HAP-1 (cell line): Measurements from ENCODE around the gene DYRK1B.

Experiments used
- DNase-seq, 2 experiments: peaks; one replicate each; pipeline ENCODE4 v3.0.0-alpha.2; 2016 to 2020; ENCODE audit warnings: low spot score in 2 of 2
- H3K27me3 ChIP-seq: fragments of 250-450 bp; sonication (Bioruptor Pico); 2 replicates; pipeline ENCODE4 v1.5.1; 2020; ENCODE audit warnings: low read depth, mild to moderate bottlenecking, moderate library complexity
- H3K36me3 ChIP-seq: fragments of 250-450 bp; sonication (Bioruptor Pico); replicated peaks from 2 replicates; pipeline ENCODE4 v1.5.1; 2020; ENCODE audit warnings: mild to moderate bottlenecking
- H3K4me1 ChIP-seq: fragments of 250-450 bp; sonication (Bioruptor Pico); 2 replicates; pipeline ENCODE4 v1.5.1; 2020; ENCODE audit warnings: mild to moderate bottlenecking
- H3K4me3 ChIP-seq: fragments of 250-450 bp; sonication (Bioruptor Pico); 2 replicates; pipeline ENCODE4 v1.5.1; 2020; ENCODE audit warnings: mild to moderate bottlenecking, moderate library complexity
- H3K9me3 ChIP-seq: fragments of 250-450 bp; sonication (Bioruptor Pico); 2 replicates; pipeline ENCODE4 v1.5.1; 2020; ENCODE audit warnings: mild to moderate bottlenecking, moderate library complexity
- in situ Hi-C: fragments of 300-500 bp; cut with MboI; formaldehyde crosslinking; loops from 3 replicates; pipeline ENCODE4 v1.14.3; 2020; ENCODE audit warnings: low sequenced_read_pairs, inconsistent platforms, mixed read lengths

The DYRK1B gene

GRCh38 chr19:39807846-39808364 is 26.1 kb downstream of the DYRK1B start:
- Histone ChIP-seq H3K4me1 (no peaks in the 10 kb centered on the region), H3K36me3 (no peaks in the 10 kb centered on the region), H3K4me3 (no peak overlapping the region), H3K27me3 (no peaks in the 10 kb centered on the region; the same call in 1 of the 2 replicates), H3K9me3 (no peaks in the 10 kb centered on the region)
- no peak for DNase-seq
- in situ Hi-C loops: no loop called here

- DNase-seq: no peak
- no peaks in the 10 kb centered on the region for H3K36me3 ChIP-seq
- in situ Hi-C loops: no loop called here
- H3K4me1 ChIP-seq: no peaks in the 10 kb centered on the region
- H3K4me3 ChIP-seq: no peak overlapping the region
- H3K27me3 ChIP-seq: peaks cover 12% of the 10 kb centered on the region
- H3K9me3 ChIP-seq: no peaks in the 10 kb centered on the region
These were observed 28.9 kb downstream of the DYRK1B start for GRCh38 chr19:39805104-39805503.

GRCh38 chr19:39802958-39803357 is 31.0 kb downstream of the DYRK1B start:
- no peaks in the 10 kb centered on the region for H3K4me1 ChIP-seq
- DNase-seq: no peak
- in situ Hi-C loops: no loop called here

GRCh38 chr19:39797083-39797482 is 36.9 kb downstream of the DYRK1B start:
- Histone ChIP-seq H3K4me3 (no peak overlapping the region), H3K36me3 (no peaks in the 10 kb centered on the region), H3K9me3 (no peaks in the 10 kb centered on the region), H3K4me1 (no peaks in the 10 kb centered on the region), H3K27me3 (peaks cover 35% of the 10 kb centered on the region; the same call in 1 of the 2 replicates)
- in situ Hi-C loops: no loop called here
- DNase-seq: no peak

More at GRCh38 chr19:39802958-39803357, 31.0 kb downstream of the DYRK1B start:
- H3K9me3 ChIP-seq: no peaks in the 10 kb centered on the region
- no peak overlapping the region for H3K4me3 ChIP-seq
- no peaks in the 10 kb centered on the region for H3K36me3 ChIP-seq
- peaks cover 23% of the 10 kb centered on the region for H3K27me3 ChIP-seq

- no peak overlapping the region for H3K4me3 ChIP-seq
- no peaks in the 10 kb centered on the region for H3K4me1 ChIP-seq
- no peaks in the 10 kb centered on the region for H3K36me3 ChIP-seq
- no peak for DNase-seq
- in situ Hi-C loops: no loop called here
- H3K9me3 ChIP-seq: no peaks in the 10 kb centered on the region
- H3K27me3 ChIP-seq: peaks cover 33% of the 10 kb centered on the region; the same call in 1 of the 2 replicates
These were observed 37.9 kb downstream of the DYRK1B start for GRCh38 chr19:39796000-39796498.

GRCh38 chr19:39795001-39795400 is 39.0 kb downstream of the DYRK1B start:
- Histone ChIP-seq H3K4me3 (no peak overlapping the region), H3K27me3 (peaks cover 30% of the 10 kb centered on the region; the same call in 1 of the 2 replicates), H3K36me3 (no peaks in the 10 kb centered on the region), H3K4me1 (no peaks in the 10 kb centered on the region), H3K9me3 (no peaks in the 10 kb centered on the region)
- DNase-seq: no peak
- in situ Hi-C loops: no loop called here

- Histone ChIP-seq H3K36me3 (no peaks in the 10 kb centered on the region), H3K4me1 (no peaks in the 10 kb centered on the region), H3K4me3 (peak overlapping the region; percentile 29), H3K27me3 (peaks cover 20% of the 10 kb centered on the region; the same call in 1 of the 2 replicates), H3K9me3 (peaks cover 2% of the 10 kb centered on the region; the same call in 1 of the 2 replicates)
- DNase-seq: peak; percentile 55 to 83
- in situ Hi-C loops: no loop called here
These were observed 40.9 kb downstream of the DYRK1B start for GRCh38 chr19:39792999-39793546.

- Histone ChIP-seq H3K9me3 (peaks cover 2% of the 10 kb centered on the region; the same call in 1 of the 2 replicates), H3K4me1 (no peaks in the 10 kb centered on the region), H3K27me3 (no peaks in the 10 kb centered on the region), H3K4me3 (no peak overlapping the region), H3K36me3 (no peaks in the 10 kb centered on the region)
- no peak for DNase-seq
- in situ Hi-C loops: no loop called here
These were observed 45.7 kb downstream of the DYRK1B start for GRCh38 chr19:39788244-39788643.

- Histone ChIP-seq H3K4me3 (no peak overlapping the region), H3K27me3 (no peaks in the 10 kb centered on the region; the same call in none of the 2 replicates), H3K36me3 (no peaks in the 10 kb centered on the region), H3K4me1 (no peaks in the 10 kb centered on the region), H3K9me3 (no peaks in the 10 kb centered on the region)
- in situ Hi-C loops: no loop called here
- no peak for DNase-seq
These were observed 53.1 kb downstream of the DYRK1B start for GRCh38 chr19:39780894-39781293.

GRCh38 chr19:39778763-39779162 is 55.2 kb downstream of the DYRK1B start, which contains the start of gene LEUTX:
Gene LEUTX, plus strand, starts transcription at chr19:39778854. Its CDS starts 67 bp downstream, at chr19:39778921.
- Histone ChIP-seq H3K27me3 (no peaks in the 10 kb centered on the region; the same call in none of the 2 replicates), H3K4me3 (no peak within 1 kb of the TSS), H3K4me1 (no peaks in the 10 kb centered on the region), H3K9me3 (no peaks in the 10 kb centered on the region), H3K36me3 (no peaks in the 10 kb centered on the region)
- in situ Hi-C loops: no loop called here
- no peak for DNase-seq
